NCI-H345 treated with DMSO at 0.1 percent for 48 hours (cell line): ENCODE data around the gene ACSL6.

Source experiments
- DNase-seq: peaks from one replicate; lab custom pipeline; 2025; ENCODE audit not compliant: unreplicated experiment; lab: John Stamatoyannopoulos, UW

ACSL6 gene

DNA sequence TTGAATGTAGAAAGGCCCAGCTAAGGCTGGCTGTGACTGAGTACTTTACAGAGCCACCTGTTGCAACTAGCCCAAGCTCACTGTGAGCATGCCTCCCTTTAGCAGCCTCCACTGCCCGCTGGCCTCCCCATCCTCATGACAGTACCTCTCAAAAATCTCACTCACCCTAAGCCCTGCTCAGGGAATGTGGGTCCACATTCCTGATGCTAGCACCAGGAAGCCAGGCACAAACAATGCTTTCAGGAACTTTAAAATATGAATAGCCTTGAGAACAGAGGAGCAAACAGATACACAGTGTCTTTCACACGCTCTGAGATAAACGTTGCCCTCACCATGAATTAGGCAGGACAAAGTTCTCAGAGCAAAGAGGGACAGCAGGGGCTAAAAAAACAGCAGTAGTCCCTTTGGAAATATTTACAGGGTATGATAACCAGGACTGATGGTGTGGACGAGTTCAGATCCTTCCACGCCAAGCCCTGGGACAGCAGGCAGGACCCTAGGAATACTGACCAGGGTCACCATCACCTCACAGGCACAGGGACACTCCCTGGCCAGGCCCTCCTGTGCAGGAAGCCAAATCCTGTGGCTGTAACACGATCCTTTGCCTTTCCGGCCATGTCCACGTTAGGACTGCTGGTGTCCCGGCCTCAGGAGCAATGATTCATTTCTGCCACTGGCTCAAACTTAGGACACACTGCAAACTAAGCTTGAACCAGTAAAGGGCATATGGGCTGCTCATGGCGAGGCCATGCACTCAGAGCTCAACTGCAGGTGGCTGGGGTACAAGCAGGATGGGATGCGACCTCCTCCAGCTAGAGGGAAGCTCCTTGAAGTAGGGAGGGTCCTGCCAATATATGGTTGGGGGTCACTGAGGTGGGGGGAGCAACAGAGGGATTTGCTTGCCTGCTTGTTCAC lies 9.6 kb downstream of the ACSL6 start:
- DNase-seq: no peak

GRCh38 chr5:132000677-132001453 lies 10.6 kb downstream of the ACSL6 start:
- DNase-seq: no peak

GRCh38 chr5:132000241-132000490 lies 11.3 kb downstream of the ACSL6 start:
- no peak for DNase-seq

DNA sequence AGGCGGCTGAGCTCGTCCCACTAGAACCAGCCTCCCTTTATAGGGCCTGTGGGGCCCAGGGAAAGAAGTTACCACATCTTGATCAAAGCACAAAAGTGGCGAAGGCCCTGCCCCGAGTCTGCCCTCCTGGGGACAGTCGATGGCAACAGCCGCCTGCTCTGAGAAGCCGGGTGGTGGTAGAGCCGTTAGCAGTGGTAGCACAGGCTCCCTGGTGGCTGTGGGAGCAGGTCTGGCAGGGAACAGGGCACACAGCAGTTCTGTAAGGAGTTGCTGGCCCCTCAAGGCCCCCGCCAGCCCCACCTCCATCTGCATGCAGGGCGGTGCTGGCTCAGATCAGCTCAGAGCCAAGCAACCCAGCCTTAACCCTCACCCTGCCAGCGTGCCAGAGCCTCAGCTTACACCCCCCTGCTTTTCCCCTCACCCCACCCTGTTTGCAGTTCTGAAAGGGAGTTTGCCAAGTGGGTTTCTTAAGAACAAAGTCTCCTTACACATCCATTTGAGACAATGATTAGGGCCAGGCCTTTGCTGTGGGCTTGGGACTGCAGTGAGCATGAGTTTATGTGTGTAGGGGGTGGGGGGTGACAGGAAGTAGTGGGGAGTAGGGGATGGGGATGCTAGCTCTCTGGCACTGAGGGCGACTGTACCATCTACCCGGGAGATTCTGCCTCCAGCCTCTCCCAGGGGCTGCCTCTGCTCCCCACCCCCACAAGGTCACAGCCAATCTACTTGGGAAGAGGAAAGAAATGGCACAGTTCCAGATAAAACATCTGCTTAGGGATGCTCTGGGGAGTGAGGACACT lies 11.8 kb downstream of the ACSL6 start:
- DNase-seq: no peak

GRCh38 chr5:131999041-131999440 lies 12.4 kb downstream of the ACSL6 start:
- no peak for DNase-seq

GRCh38 chr5:131998431-131999040 lies 12.9 kb downstream of the ACSL6 start:
- no peak for DNase-seq

DNA sequence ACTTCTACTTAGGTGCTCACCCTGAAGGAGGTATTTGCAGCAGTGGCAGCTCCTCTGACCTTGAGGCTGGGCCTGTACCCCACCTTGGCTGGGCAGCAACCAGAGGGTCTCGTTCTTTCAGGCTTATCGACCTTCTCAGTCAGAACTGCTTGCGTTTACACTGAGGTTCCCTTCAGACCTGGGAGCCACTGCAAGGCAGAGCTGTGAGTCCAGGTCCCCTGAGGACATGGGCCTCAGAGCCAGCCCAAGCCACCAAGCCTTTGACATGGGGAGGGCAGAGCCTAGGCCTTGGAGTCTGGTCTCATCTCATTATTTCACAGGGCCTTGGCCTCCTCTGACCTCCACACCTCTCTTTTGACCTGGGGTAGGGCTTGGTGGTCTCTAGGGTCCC lies 13.7 kb downstream of the ACSL6 start:
- DNase-seq: no peak

DNA sequence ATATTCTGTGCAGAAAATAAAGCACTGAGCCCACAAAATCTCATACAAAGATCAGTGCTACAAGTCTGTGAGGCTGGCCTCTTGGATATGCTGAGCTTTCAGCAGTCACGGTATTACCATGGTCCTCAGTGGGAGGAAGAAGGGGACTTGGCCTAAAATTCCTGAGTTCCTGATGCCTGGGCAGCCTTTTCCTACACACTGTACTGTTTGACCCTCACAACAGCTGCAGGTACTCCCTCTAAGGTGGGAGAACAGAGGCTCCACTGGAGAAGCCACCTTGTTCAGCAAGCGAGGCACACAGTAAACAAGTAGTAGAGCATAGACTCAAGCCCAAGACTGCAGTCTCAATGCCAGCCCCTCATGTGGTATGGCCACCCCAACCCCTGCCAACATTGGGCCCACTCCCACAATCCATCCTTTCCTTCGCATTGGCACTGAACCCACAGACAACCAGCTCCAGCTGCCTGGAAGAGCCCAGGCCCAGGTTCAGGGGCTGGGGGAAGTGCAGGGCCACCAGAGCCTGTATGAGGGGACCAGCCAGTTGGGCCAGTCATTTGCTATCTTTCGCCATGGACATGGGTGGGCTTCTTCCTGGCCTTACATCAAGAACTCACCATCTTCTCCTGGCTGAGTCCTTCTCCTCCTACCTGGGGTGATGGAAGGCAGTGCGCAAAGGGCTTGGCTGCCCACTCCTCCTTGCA lies 14.3 kb downstream of the ACSL6 start:
- DNase-seq: no peak

DNA sequence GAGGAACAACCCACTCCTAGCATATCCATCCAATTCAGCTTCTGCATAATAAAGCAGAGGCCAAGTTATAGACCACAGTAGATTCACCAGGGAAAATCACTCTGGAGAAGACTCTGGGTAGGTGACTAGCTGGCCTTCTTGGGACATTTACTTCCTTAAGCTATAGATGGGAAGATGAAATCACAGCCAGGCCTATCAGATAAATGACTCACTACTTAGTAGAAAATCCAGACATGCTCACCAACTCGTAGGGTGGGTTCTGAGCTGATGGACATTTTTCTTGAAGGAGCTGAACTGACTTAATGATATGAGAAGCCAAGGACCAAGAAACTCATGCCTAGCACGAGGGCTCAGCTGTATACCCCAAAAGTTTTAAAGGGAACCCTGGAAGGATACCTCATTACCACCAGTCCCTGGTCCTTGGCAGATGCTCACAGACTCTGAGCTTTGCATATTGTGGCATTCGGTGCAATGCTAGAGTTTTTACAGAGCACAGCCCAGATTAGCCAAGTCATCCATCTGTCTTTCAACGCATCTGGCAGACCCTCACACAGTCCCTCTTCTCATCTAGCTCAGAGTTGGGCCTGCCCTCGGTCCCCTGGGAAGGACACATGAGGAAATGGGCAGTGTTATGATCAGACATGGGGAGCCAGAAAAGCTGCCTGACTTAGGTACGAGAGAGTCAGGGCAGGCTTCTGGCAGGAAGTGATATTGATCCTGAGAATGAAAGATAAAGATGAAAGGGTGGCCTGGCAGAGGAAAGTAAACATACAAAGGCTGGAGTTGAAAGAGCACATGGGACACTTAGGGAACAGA lies 15.0 kb downstream of the ACSL6 start:
- DNase-seq: no peak

GRCh38 chr5:131994533-131995226 lies 16.8 kb downstream of the ACSL6 start:
- DNase-seq: no peak

- no peak for DNase-seq
Measured at GRCh38 chr5:131994090-131994489, 17.4 kb downstream of the ACSL6 start.

- no peak for DNase-seq
Measured at GRCh38 chr5:131993676-131994075, 17.8 kb downstream of the ACSL6 start.

DNA sequence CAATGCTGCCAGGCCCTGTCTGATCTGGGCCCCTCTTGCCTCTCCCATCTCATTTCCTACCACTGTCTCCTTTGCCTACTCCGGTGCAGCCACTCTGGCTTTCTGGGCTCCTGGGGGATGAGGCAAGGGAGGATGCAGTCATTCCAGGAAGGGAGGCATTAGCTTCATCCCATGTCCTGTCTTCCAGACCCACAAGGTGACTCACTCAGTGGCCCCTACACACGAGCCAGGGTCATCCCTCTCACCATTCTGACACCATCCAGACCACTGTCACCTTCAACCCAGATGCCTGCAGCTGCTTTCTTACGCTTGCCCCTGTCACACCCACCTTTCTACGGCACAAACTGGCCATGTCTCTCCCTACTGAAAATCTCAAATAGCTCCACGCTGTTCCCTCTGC lies 19.1 kb downstream of the ACSL6 start:
- no peak for DNase-seq

DNA sequence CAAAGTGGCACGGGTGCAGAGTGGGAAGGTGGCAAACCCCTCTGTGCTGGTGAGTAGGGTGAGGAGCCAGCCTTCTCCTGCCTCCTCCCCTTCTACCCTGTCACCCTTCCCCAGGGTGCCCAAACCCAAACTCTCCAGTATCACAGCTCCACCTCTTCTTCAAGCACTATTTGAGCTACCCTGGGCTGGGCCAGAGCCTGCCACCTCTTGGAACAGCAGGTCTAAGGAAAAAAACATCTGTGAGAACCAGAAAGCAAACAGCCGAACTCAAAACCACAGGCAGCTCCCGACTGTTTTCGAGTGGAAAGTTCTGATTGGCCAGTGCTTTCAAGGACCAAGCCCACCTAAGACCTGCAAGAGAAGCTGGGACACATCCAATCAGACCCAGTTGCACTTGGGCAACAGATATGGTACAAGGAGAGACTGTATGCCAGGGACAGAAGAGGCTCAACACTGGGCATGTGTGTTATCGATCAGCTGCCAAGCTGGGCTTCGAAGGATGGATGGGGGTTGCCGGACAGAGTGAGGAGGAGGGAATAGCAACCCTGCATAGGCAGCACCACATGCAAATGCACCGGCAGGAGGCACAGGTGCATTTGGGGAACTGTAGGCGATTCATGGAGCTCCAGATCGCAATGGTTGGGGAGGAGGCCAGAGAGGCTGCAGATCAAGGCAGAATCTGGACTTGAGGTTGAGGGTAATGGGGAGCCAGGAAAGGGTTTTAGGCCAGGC lies 19.7 kb downstream of the ACSL6 start:
- no peak for DNase-seq

DNA sequence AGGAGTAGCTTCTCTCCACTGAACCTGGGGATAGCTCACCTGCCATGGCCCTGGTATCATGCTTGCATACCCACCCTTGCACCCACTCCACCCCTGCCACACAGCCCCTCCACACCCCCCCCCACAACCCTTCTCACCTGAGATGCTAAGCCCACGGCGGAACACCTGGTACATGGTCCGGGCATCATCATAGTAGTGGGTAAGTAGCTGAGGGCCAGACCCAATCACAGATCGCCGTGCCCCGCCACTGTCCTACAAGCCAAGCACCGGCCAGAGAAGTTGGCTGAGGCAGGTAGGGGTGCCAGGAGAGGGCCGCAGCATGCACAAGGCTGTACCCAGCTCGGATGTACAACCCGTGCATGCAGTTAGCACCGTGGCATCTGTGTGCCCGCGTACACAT lies 20.7 kb downstream of the ACSL6 start:
- DNase-seq: no peak

GRCh38 chr5:131988601-131989000 lies 22.9 kb downstream of the ACSL6 start:
- DNase-seq: no peak

- DNase-seq: no peak
Measured at GRCh38 chr5:131987251-131987650, 24.2 kb downstream of the ACSL6 start.

- no peak for DNase-seq
Measured at GRCh38 chr5:131986161-131986912, 25.1 kb downstream of the ACSL6 start.
